ENCODE measurements around the gene RTP1. TPM values are rescaled to one million over a fixed set of nuclear protein-coding genes. Genes with fewer than 3 reads are reported as not detected.

RTP1 gene
- total RNA-seq, 2 donors from 2014 or later, result not detected

DNA sequence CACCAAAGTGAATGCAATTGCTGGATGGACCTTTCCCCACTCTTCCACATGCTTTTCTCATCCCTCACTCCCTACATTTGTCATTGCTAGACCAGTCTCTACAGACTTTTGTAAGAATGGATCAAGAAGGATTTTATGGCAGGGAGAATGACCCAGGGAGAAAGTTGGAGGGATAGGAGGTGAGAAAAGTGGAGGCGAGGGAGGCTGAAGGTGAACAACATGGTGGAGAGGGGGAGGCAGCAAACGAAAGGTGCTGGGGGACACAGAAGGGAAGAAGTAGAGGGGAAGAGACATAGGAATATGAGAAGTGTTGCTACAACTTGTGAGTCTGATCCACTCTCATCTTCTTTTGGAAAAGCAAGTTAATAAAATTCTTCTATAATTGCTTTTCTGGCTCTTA lies 24.4 kb upstream of the RTP1 start:
- Histone ChIP-seq H3K4me3 (no peak overlapping the region), H3K36me3 (no peaks in the 10 kb centered on the region), H3K27me3 (replicated peaks; ENCODE audit: insufficient read depth) (no peaks in the 10 kb centered on the region), H3K9me3 (no peaks in the 10 kb centered on the region), H3K4me1 (replicated peaks) (no peaks in the 10 kb centered on the region), H3K27ac (no peak overlapping the region)
- DNase-seq (ENCODE audit: low spot score), result no peak
- no peak for TF ChIP-seq POLR2A (IDR thresholded peaks at IDR 0.05)
- no peak for TF ChIP-seq POLR2AphosphoS5 (IDR thresholded peaks at IDR 0.05)
- TF ChIP-seq, protein P1, sequence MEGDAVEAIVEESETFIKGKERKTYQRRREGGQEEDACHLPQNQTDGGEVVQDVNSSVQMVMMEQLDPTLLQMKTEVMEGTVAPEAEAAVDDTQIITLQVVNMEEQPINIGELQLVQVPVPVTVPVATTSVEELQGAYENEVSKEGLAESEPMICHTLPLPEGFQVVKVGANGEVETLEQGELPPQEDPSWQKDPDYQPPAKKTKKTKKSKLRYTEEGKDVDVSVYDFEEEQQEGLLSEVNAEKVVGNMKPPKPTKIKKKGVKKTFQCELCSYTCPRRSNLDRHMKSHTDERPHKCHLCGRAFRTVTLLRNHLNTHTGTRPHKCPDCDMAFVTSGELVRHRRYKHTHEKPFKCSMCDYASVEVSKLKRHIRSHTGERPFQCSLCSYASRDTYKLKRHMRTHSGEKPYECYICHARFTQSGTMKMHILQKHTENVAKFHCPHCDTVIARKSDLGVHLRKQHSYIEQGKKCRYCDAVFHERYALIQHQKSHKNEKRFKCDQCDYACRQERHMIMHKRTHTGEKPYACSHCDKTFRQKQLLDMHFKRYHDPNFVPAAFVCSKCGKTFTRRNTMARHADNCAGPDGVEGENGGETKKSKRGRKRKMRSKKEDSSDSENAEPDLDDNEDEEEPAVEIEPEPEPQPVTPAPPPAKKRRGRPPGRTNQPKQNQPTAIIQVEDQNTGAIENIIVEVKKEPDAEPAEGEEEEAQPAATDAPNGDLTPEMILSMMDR (IDR thresholded peaks at IDR 0.05), result no peak
- WGBS, result 94% methylated on average over 2 of the region's 2 CpGs
- intact Hi-C loops (cut with DNase I), result no loop called here

DNA sequence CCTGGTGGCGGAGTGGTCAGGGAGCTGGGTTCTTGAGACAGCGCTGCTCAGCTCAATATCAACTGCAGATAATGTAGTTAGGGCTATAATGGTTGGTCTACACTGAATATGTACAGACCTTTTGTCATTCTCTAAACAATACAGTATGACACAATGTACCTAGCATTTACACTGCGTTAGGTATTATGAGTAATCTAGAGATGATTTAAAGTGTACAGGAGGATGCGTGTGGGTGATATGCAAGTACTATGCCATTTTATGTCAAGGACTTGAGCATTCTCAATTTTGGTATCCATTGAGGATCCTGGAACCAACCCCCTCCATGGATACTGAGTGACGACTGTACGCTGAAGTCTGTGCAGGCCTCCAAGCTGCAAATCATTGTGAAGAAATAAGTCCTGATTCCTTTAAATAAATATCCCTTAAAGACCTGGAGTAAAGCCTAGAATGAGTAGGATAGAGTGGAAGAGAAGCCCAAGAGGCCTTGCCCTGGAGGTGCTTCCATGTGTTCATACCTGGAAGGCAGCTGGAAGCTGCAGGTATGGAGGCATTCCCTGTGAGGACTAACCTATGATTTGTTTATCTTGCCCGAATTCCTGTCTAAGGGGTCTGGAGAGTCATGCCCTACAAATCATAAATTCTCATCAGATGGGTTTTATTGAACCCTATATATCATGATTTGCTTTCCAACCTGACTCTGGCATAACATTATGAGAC lies 15.7 kb upstream of the RTP1 start:
- H3K9me3 ChIP-seq, result no peaks in the 10 kb centered on the region
- no peaks in the 10 kb centered on the region for H3K27me3 ChIP-seq (replicated peaks; ENCODE audit: insufficient read depth)
- H3K27ac ChIP-seq, result no peak overlapping the region
- TF ChIP-seq, protein P1 (IDR thresholded peaks at IDR 0.05), result no peak
- TF ChIP-seq POLR2AphosphoS5 (IDR thresholded peaks at IDR 0.05), result no peak
- TF ChIP-seq POLR2A (IDR thresholded peaks at IDR 0.05), result no peak
- no peak overlapping the region for H3K4me3 ChIP-seq
- DNase-seq (ENCODE audit: low spot score), result no peak
- no peaks in the 10 kb centered on the region for H3K4me1 ChIP-seq (replicated peaks)
- no peaks in the 10 kb centered on the region for H3K36me3 ChIP-seq
- intact Hi-C loops (cut with DNase I), result no loop called here
- 91% methylated on average over 7 of the region's 7 CpGs for WGBS

DNA sequence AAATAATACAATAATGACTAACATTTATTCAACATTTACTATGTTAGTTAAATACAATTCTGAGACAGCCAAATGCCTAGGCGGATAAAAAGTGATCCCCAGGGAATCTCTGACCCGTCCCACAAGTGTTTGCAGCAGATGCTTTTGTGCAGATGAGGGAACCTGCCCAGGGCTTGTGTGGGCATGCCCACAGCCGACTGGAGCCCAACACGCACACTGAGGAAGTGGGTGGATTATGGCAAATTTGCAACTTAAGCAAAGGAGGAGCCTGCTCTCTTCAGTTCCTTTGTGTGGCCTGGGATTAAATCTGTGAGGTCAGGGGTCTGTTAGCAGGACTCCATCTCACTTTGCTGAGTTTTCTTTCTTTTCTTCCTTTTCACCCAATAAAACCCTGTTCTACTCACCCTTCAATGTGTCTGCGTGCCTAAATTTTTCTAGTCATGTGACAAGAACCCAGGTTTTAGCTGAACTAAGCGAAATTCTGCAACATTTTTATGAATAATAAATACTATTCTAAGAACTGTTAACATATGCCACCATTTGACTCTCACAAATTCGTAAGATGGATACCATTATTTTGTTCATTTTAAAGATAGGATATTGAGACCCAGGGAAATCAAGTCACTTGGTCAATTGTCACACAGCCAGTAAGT lies 13.9 kb upstream of the RTP1 start:
- no peaks in the 10 kb centered on the region for H3K27me3 ChIP-seq (replicated peaks; ENCODE audit: insufficient read depth)
- no peaks in the 10 kb centered on the region for H3K4me1 ChIP-seq (replicated peaks)
- no peak overlapping the region for H3K27ac ChIP-seq
- no peaks in the 10 kb centered on the region for H3K36me3 ChIP-seq
- no peak overlapping the region for H3K4me3 ChIP-seq
- H3K9me3 ChIP-seq, result no peaks in the 10 kb centered on the region
- WGBS, result 61% methylated on average over 7 of the region's 7 CpGs
- intact Hi-C loops (cut with DNase I), result no loop called here
- peak; percentile 13 for DNase-seq (ENCODE audit: low spot score)
- TF ChIP-seq, protein P1 (IDR thresholded peaks at IDR 0.05), result no peak
- TF ChIP-seq POLR2A (IDR thresholded peaks at IDR 0.05), result no peak
- no peak for TF ChIP-seq POLR2AphosphoS5 (IDR thresholded peaks at IDR 0.05)

DNA sequence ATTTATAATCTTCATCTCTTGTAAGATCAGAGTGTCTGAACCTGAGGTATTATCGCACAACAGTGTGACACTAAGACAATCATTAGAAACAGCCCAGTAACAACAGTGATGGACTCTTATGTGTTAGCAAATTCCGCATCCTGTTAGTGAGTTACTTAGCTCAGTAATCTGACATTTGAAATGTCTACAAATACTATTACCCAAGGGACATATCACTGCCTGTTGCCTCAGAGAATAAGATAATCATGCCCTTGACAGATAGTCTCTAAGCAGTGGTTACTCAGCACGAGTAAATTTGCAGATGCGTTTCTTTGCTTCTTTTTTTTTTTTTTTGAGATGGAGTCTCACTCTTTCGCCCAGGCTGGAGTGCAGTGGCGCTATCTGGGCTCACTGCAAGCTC lies 13.4 kb upstream of the RTP1 start:
- no peaks in the 10 kb centered on the region for H3K36me3 ChIP-seq
- TF ChIP-seq, protein P1 (IDR thresholded peaks at IDR 0.05), result no peak
- TF ChIP-seq POLR2A (IDR thresholded peaks at IDR 0.05) (no peak), POLR2AphosphoS5 (IDR thresholded peaks at IDR 0.05) (no peak)
- WGBS, result 91% methylated on average over 6 of the region's 6 CpGs
- no peak overlapping the region for H3K4me3 ChIP-seq
- DNase-seq (ENCODE audit: low spot score), result no peak
- no peaks in the 10 kb centered on the region for H3K27me3 ChIP-seq (replicated peaks; ENCODE audit: insufficient read depth)
- no peak overlapping the region for H3K27ac ChIP-seq
- no peaks in the 10 kb centered on the region for H3K4me1 ChIP-seq (replicated peaks)
- no peaks in the 10 kb centered on the region for H3K9me3 ChIP-seq
- intact Hi-C loops (cut with DNase I), result no loop called here

DNA sequence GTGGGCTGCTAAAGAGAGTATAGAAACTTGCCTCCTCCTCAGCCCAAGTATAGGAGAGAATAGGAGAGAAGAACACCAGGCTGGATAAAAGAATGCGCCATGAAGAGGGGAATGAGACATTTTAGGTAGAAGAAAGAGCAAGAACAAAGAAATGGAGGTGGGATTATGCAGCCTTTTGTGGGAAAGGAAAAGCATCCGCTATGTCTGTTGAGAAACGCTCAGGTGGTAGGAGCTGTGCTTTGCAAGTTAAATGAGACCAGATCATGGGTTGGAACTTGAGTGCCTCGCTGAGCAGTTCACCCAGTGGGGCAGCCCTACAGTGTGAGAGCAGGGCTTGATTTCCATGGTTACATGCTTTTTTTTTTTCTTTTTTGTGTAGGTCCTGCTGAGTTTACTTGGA lies 11.5 kb upstream of the RTP1 start:
- H3K27ac ChIP-seq, result peak overlapping the region in 1 of 2 donors; percentile 33
- no peak for TF ChIP-seq POLR2AphosphoS5 (IDR thresholded peaks at IDR 0.05)
- TF ChIP-seq, protein P1 (IDR thresholded peaks at IDR 0.05), result no peak
- TF ChIP-seq POLR2A (IDR thresholded peaks at IDR 0.05), result no peak
- H3K36me3 ChIP-seq, result no peaks in the 10 kb centered on the region
- no peak for DNase-seq (ENCODE audit: low spot score)
- no peaks in the 10 kb centered on the region for H3K27me3 ChIP-seq (replicated peaks; ENCODE audit: insufficient read depth)
- H3K9me3 ChIP-seq, result no peaks in the 10 kb centered on the region
- no peak overlapping the region for H3K4me3 ChIP-seq
- intact Hi-C loops (cut with DNase I), result no loop called here
- WGBS, result 86% methylated on average over 4 of the region's 4 CpGs
- no peaks in the 10 kb centered on the region for H3K4me1 ChIP-seq (replicated peaks)

Data from prostate gland (tissue), 2 donors.